Neural progenitor cell (in vitro differentiated cells): ENCODE measurements around the gene ACO2. TPM values are rescaled to one million over a fixed set of nuclear protein-coding genes. Genes with fewer than 3 reads are reported as not detected.

ENCODE experiments used
- DNase-seq: peaks from one replicate; pipeline ENCODE4 v3.0.0-alpha.2; 2016; ENCODE audit warnings: low spot score
- H2AFZ ChIP-seq: fragments of 200-600 bp; sonication (generic); replicated peaks from 2 replicates; pipeline ENCODE4 v1.6.1; 2016; ENCODE audit warnings: antibody characterized with exemption
- H3F3A ChIP-seq: fragments of 200-600 bp; sonication (generic); 2 replicates; pipeline ENCODE4 v1.6.1; 2016; ENCODE audit warnings: antibody characterized with exemption, low read depth
- H3K27ac ChIP-seq: fragments of 200-600 bp; sonication (generic); 2 replicates; pipeline ENCODE4 v1.5.1; 2016; ENCODE audit warnings: mild to moderate bottlenecking
- H3K27me3 ChIP-seq: fragments of 200-600 bp; sonication (generic); 2 replicates; pipeline ENCODE4 v1.6.1; 2016; ENCODE audit warnings: mild to moderate bottlenecking, moderate library complexity
- H3K36me3 ChIP-seq: fragments of 200-600 bp; sonication (generic); 2 replicates; pipeline ENCODE4 v1.5.1; 2016
- H3K4me1 ChIP-seq: fragments of 200-600 bp; sonication (generic); 2 replicates; pipeline ENCODE4 v1.6.1; 2016; ENCODE audit warnings: mixed run types
- H3K4me2 ChIP-seq: fragments of 200-600 bp; sonication (generic); 2 replicates; pipeline ENCODE4 v1.6.1; 2016
- H3K4me3 ChIP-seq: fragments of 200-600 bp; sonication (generic); 2 replicates; pipeline ENCODE4 v1.5.1; 2016
- H3K79me2 ChIP-seq: fragments of 200-600 bp; sonication (generic); 2 replicates; pipeline ENCODE4 v1.6.1; 2016; ENCODE audit warnings: low read depth
- H3K9ac ChIP-seq: fragments of 200-600 bp; sonication (generic); 2 replicates; pipeline ENCODE4 v1.6.1; 2016
- H3K9me3 ChIP-seq: fragments of 200-600 bp; sonication (generic); 2 replicates; pipeline ENCODE4 v1.5.1; 2016; ENCODE audit warnings: low read depth
- H4K20me1 ChIP-seq: fragments of 200-600 bp; sonication (generic); 2 replicates; pipeline ENCODE4 v1.6.1; 2016; ENCODE audit warnings: low read depth
- H3K27ac Mint-ChIP-seq: 3 replicates; pipeline ENCODE4 v1.8.0; 2021; ENCODE audit warnings: mixed read lengths
- H3K27me3 Mint-ChIP-seq: 2 replicates; pipeline ENCODE4 v1.8.0; 2022; ENCODE audit warnings: low read depth, mild to moderate bottlenecking, inconsistent platforms, moderate library complexity, mixed read lengths; ENCODE audit not compliant: insufficient read depth
- H3K36me3 Mint-ChIP-seq: 3 replicates; pipeline ENCODE4 v1.8.0; 2021; ENCODE audit warnings: mixed read lengths
- H3K4me1 Mint-ChIP-seq: 3 replicates; pipeline ENCODE4 v1.8.0; 2021; ENCODE audit warnings: mixed read lengths
- H3K4me3 Mint-ChIP-seq: 3 replicates; pipeline ENCODE4 v1.8.0; 2021; ENCODE audit warnings: mild to moderate bottlenecking, moderate library complexity, mixed read lengths
- H3K9me3 Mint-ChIP-seq: 3 replicates; pipeline ENCODE4 v1.8.0; 2020; ENCODE audit warnings: mixed read lengths
- EZH2 ChIP-seq: fragments of 200-600 bp; sonication (generic); IDR thresholded peaks from 2 replicates; pipeline ENCODE4 v1.6.1; 2017; ENCODE audit warnings: antibody characterized with exemption, mild to moderate bottlenecking, moderate library complexity
- EZH2phosphoT487 ChIP-seq: fragments of 200-600 bp; sonication (generic); IDR thresholded peaks from 2 replicates; pipeline ENCODE4 v1.6.1; 2017; ENCODE audit warnings: antibody characterized with exemption
- total RNA-seq: library from RNA; depleted of rRNA; stranded (reverse); fragments of >200 nt; gene quantifications from 2 replicates; pipeline ENCODE4 v1.2.3, GENCODE V29; 2015; ENCODE audit warnings: low replicate concordance
- TF ChIP-seq, protein P1 (sequence below): fragments of 200-600 bp; sonication (generic); IDR thresholded peaks from 2 replicates; pipeline ENCODE4 v1.5.1; 2017; ENCODE audit warnings: antibody characterized with exemption, mild to moderate bottlenecking

ACO2 gene
- total RNA-seq, result 36.6 and 61.8 TPM in 2 replicates

DNA sequence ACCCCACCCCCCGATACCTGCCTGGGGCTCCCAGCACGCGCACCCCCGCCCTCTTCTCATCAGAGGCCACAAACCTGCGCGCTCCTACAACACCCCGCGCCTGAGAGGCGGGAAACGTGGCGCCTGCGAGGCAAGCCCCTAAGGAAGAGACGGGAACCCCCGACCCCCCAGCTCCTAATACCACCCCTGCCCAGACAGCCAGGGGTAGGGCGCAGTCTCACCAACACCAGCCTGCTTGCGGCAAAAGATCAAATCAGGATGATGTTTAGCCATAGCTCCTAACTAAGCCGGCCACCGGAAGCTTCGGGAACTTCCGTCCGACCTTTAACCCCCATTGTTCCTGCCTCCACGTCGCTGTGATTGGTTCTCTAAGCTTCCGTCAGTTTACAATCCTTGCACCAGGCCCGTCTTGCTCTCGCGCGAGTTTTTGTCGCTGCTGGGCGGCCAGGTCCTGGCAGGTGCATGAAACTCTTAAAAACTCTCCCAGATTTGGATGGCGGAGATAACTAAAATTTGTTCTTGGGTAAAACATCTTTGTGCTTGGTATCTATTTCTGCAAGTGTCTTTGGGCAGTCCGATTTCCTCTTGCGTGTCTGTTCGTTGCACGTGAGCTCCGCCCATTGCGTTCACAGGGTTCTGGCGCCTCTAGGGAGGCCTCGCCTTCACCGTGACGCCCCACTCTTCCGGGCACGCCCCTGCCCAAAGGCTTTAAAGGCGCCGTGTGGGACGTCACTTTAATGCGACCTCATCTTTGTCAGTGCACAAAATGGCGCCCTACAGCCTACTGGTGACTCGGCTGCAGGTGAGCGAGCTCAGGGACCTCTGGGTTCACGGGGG lies at the start of gene ACO2, which contains the start of gene PHF5A:
ACO2 (plus strand) TSS at position 737 of the 837 bp plus-strand sequence; CDS start at position 767, 30 bp downstream.
PHF5A (minus strand) TSS at position 312 of the 837 bp plus-strand sequence; CDS start at position 273, 39 bp downstream.
- H2AFZ ChIP-seq, result peak within 1 kb of the TSS; percentile 99
- H3K9ac ChIP-seq, result peak within 1 kb of the TSS; percentile 97
- peaks cover 17% of the 10 kb centered on the region for H3K4me1 ChIP-seq
- no peaks in the 10 kb centered on the region for H3K27me3 ChIP-seq
- no peaks in the 10 kb centered on the region for H3K9me3 Mint-ChIP-seq
- peaks cover 4% of the 10 kb centered on the region for H4K20me1 ChIP-seq
- H3F3A ChIP-seq, result peaks cover 43% of the 10 kb centered on the region
- H3K4me3 Mint-ChIP-seq, result peak within 1 kb of the TSS; percentile 95
- peaks cover 93% of the 10 kb centered on the region for H3K79me2 ChIP-seq
- H3K4me2 ChIP-seq, result peak within 1 kb of the TSS; percentile 98
- peak within 1 kb of the TSS; percentile 100 for H3K27ac Mint-ChIP-seq
- H3K27me3 Mint-ChIP-seq, result peaks cover 6% of the 10 kb centered on the region
- no peaks in the 10 kb centered on the region for H3K9me3 ChIP-seq
- peaks cover 30% of the 10 kb centered on the region for H3K4me1 Mint-ChIP-seq
- TF ChIP-seq EZH2phosphoT487 (no peak), EZH2 (no peak)
- TF ChIP-seq, protein P1, sequence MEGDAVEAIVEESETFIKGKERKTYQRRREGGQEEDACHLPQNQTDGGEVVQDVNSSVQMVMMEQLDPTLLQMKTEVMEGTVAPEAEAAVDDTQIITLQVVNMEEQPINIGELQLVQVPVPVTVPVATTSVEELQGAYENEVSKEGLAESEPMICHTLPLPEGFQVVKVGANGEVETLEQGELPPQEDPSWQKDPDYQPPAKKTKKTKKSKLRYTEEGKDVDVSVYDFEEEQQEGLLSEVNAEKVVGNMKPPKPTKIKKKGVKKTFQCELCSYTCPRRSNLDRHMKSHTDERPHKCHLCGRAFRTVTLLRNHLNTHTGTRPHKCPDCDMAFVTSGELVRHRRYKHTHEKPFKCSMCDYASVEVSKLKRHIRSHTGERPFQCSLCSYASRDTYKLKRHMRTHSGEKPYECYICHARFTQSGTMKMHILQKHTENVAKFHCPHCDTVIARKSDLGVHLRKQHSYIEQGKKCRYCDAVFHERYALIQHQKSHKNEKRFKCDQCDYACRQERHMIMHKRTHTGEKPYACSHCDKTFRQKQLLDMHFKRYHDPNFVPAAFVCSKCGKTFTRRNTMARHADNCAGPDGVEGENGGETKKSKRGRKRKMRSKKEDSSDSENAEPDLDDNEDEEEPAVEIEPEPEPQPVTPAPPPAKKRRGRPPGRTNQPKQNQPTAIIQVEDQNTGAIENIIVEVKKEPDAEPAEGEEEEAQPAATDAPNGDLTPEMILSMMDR, result no peak
- H3K36me3 ChIP-seq, result peaks cover 16% of the 10 kb centered on the region
- peak within 1 kb of the TSS; percentile 96 for H3K4me3 ChIP-seq
- H3K27ac ChIP-seq, result peak within 1 kb of the TSS; percentile 96
- H3K36me3 Mint-ChIP-seq, result peaks cover 19% of the 10 kb centered on the region
- DNase-seq, result peak; percentile 99

DNA sequence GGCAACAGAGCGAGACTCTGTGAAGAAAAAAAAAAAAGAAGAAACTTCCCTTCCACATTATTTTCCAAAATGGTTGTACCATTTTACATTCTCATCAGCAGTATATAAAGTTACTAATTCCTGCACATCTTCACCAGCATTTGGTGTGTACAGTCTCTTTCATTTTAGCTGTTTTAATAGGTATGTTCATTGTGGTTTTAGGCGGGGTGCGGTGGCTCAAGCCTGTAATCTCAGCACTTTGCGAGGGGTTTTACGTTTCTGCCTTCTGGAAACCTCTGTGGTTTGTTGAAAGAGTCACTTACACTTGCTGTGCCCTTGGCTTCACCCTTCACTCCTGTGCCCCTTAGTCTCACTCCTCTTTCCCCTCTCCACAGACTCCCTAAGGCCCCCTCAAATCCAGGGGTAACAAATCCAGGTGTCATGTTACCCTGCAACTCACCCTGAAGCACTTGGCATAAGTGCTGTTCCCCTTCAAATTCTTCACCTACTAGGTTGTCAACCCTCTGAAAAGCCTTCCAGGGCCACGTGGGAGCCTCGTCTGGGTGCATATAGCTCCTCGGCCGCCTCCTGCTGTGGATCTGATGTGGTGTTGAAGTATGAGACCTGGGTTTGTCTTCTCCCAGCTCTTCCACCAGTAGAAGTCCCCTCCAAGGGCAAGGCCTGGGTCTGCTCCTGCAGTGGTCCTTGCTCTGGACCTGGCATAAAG lies 43.1 kb upstream of the ACO2 start:
- Histone ChIP-seq H3F3A (peaks cover 5% of the 10 kb centered on the region), H3K4me2 (no peak overlapping the region), H3K4me3 (no peak overlapping the region), H3K4me1 (no peaks in the 10 kb centered on the region), H3K27me3 (no peaks in the 10 kb centered on the region), H3K36me3 (no peaks in the 10 kb centered on the region), H4K20me1 (no peaks in the 10 kb centered on the region), H3K9ac (no peak overlapping the region), H3K9me3 (no peaks in the 10 kb centered on the region), H3K79me2 (no peaks in the 10 kb centered on the region), H2AFZ (no peak overlapping the region), H3K27ac (no peak overlapping the region)
- no peak overlapping the region for H3K27ac Mint-ChIP-seq
- no peaks in the 10 kb centered on the region for H3K9me3 Mint-ChIP-seq
- TF ChIP-seq, protein P1, result no peak
- TF ChIP-seq EZH2 (no peak), EZH2phosphoT487 (no peak)
- peaks cover 3% of the 10 kb centered on the region for H3K27me3 Mint-ChIP-seq
- no peak for DNase-seq
- H3K4me3 Mint-ChIP-seq, result no peak overlapping the region
- H3K36me3 Mint-ChIP-seq, result peaks cover 10% of the 10 kb centered on the region
- no peaks in the 10 kb centered on the region for H3K4me1 Mint-ChIP-seq

DNA sequence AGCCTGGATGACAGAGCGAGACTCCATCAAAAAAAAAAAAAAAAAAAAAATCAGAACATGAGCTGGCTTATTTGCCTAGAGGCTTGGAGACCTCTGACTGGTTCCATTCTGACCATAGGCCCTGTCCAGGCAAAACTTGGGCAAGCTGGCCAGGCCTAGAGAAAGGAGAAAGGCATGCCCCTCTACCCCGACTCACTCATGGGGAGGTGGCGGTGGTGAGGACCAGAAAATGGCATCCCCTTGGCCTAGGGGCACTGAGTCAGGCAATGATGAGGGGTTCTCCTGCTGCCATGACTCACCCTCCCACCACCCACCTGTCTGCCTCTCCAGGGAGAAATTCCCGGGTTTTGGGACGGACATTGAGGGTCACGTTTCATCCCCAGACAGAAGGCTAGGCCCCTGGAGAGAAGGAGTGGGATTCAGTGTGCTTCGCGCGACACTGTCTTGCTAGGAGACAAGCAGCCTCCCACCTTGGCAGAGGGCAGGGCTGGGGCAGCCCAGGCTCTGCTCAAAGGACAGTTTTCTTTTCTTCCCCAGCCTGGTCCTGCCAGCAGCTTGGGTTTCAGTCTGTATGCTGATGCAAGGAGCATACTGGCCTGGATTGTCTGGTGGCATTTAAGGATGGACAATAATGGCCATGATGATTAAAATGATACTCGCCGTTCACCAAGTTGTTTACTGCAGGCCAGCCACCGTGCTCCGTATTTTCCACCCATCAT lies 39.5 kb upstream of the ACO2 start:
- H3K4me1 ChIP-seq, result no peaks in the 10 kb centered on the region
- H3K27me3 Mint-ChIP-seq, result peaks cover 5% of the 10 kb centered on the region
- no peaks in the 10 kb centered on the region for H3K27me3 ChIP-seq
- no peaks in the 10 kb centered on the region for H3K9me3 Mint-ChIP-seq
- TF ChIP-seq, protein P1, result no peak
- TF ChIP-seq EZH2 (no peak), EZH2phosphoT487 (no peak)
- no peak overlapping the region for H3K27ac Mint-ChIP-seq
- no peak overlapping the region for H3K4me3 ChIP-seq
- H3K9ac ChIP-seq, result no peak overlapping the region
- H3K4me2 ChIP-seq, result no peak overlapping the region
- peaks cover 17% of the 10 kb centered on the region for H3K36me3 Mint-ChIP-seq
- no peak overlapping the region for H2AFZ ChIP-seq
- H4K20me1 ChIP-seq, result peaks cover 31% of the 10 kb centered on the region
- no peaks in the 10 kb centered on the region for H3K9me3 ChIP-seq
- peaks cover 4% of the 10 kb centered on the region for H3K79me2 ChIP-seq
- no peaks in the 10 kb centered on the region for H3K4me1 Mint-ChIP-seq
- H3K27ac ChIP-seq, result no peak overlapping the region
- no peak overlapping the region for H3K4me3 Mint-ChIP-seq
- no peak for DNase-seq
- no peaks in the 10 kb centered on the region for H3K36me3 ChIP-seq
- peaks cover 17% of the 10 kb centered on the region for H3F3A ChIP-seq
